SH-SY5Y (cell line): ENCODE measurements around the gene MOB3B.

ENCODE experiments used
- GATA2 ChIP-seq: IDR thresholded peaks from 2 replicates; pipeline ENCODE4 v1.6.1; 2011; ENCODE audit warnings: mild to moderate bottlenecking, low read depth, low read length
- GATA3 ChIP-seq: IDR thresholded peaks from 2 replicates; pipeline ENCODE4 v1.6.1; 2011; ENCODE audit warnings: low read depth, mild to moderate bottlenecking, low read length, moderate library complexity

DNA sequence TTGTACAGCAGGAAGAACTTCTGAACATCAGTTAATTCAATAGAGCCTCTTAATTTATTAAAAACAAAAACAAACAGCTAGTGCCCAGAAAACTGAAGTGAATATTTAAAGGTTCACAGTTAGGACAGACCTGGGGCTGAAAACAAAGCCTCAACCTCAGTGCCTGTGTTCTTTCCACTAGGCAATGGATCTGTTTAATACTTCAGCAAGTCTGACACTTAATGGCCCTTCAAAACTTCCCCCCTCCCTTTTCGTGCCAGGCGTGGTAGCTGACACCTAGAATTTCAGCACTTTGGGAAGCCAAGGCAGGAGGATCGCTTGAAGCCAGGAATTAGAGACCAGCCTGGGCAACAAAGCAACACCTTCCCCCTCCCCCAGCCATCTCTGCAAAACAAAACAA lies 60.1 kb downstream of the MOB3B start:
- TF ChIP-seq GATA3 (no peak), GATA2 (no peak)
